PC-9 (cell line): ENCODE measurements around the gene YRDC. TPM values are rescaled to one million over a fixed set of nuclear protein-coding genes. Genes with fewer than 3 reads are reported as not detected.

ENCODE experiments used
- BruUV-seq: library from RNA; stranded (reverse); fragments of 400-500 nt; replicated peaks from 2 replicates; lab custom pipeline; 2021; lab: Mats Ljungman, UMichigan
- CTCF ChIA-PET: fragments of 300-600 bp; sonication (Branson Sonifier 250); formaldehyde crosslinking; loops from one replicate; lab custom pipeline; 2022; ENCODE audit warnings: antibody characterized with exemption; lab: Charles Lee
- POLR2A ChIA-PET: fragments of 300-600 bp; sonication (Branson Sonifier 250); formaldehyde crosslinking; loops from one replicate; lab custom pipeline; 2022; ENCODE audit warnings: antibody characterized with exemption; ENCODE audit not compliant: unreplicated experiment; lab: Charles Lee
- DNase-seq, 2 experiments: peaks; one replicate each; pipeline versions ENCODE4 v3.0.0 to v3.0.0-alpha.2; 2015 to 2022; ENCODE audit warnings: mixed read lengths in 1 of 2
- H2AFZ ChIP-seq: fragments of 200-600 bp; sonication (generic); 2 replicates; pipeline ENCODE4 v1.8.1; 2017; ENCODE audit warnings: antibody characterized with exemption
- H3F3A ChIP-seq: fragments of 200-600 bp; sonication (generic); 2 replicates; pipeline ENCODE4 v1.8.1; 2017; ENCODE audit warnings: antibody characterized with exemption, mild to moderate bottlenecking, low read depth; ENCODE audit not compliant: insufficient read depth
- H3K27ac ChIP-seq: fragments of 200-600 bp; sonication (generic); 2 replicates; pipeline ENCODE4 v1.6.1; 2016; ENCODE audit warnings: mixed run types
- H3K27me3 ChIP-seq: fragments of 200-600 bp; sonication (generic); 2 replicates; pipeline ENCODE4 v1.6.1; 2016; ENCODE audit warnings: low read depth, mixed run types; ENCODE audit not compliant: insufficient read depth
- H3K36me3 ChIP-seq: fragments of 200-600 bp; sonication (generic); 2 replicates; pipeline ENCODE4 v1.6.1; 2016; ENCODE audit warnings: low read depth, mixed run types
- H3K4me1 ChIP-seq: fragments of 200-600 bp; sonication (generic); replicated peaks from 2 replicates; pipeline ENCODE4 v1.6.1; 2016; ENCODE audit warnings: mixed run types; ENCODE audit not compliant: insufficient read depth
- H3K4me2 ChIP-seq: fragments of 200-600 bp; sonication (generic); 2 replicates; pipeline ENCODE4 v1.6.1; 2017; ENCODE audit warnings: mixed run types
- H3K4me3 ChIP-seq: fragments of 200-600 bp; sonication (generic); 2 replicates; pipeline ENCODE4 v1.6.1; 2016; ENCODE audit warnings: mixed run types
- H3K79me2 ChIP-seq: fragments of 200-600 bp; sonication (generic); 2 replicates; pipeline ENCODE4 v1.6.1; 2017; ENCODE audit warnings: low read depth, mixed run types
- H3K9me2 ChIP-seq: fragments of 200-600 bp; sonication (generic); 2 replicates; pipeline ENCODE4 v1.8.1; 2017; ENCODE audit warnings: mild to moderate bottlenecking; ENCODE audit not compliant: insufficient read depth
- H3K9me3 ChIP-seq: fragments of 200-600 bp; sonication (generic); 2 replicates; pipeline ENCODE4 v1.8.1; 2016; ENCODE audit warnings: low read depth; ENCODE audit not compliant: insufficient read depth
- H4K20me1 ChIP-seq: fragments of 200-600 bp; sonication (generic); 2 replicates; pipeline ENCODE4 v1.8.1; 2017; ENCODE audit not compliant: insufficient read depth
- EZH2 ChIP-seq: fragments of 200-600 bp; sonication (generic); IDR thresholded peaks from 2 replicates; pipeline ENCODE4 v1.8.0; 2017; ENCODE audit warnings: antibody characterized with exemption, low read depth
- intact Hi-C: fragments of 100-400 bp; cut with micrococcal nuclease; formaldehyde crosslinking; loops from one replicate; pipeline ENCODE4 v1.10.0; 2022; ENCODE audit not compliant: unreplicated experiment
- total RNA-seq: library from RNA; stranded (reverse); gene quantifications from 2 replicates; pipeline ENCODE4 v1.2.3, GENCODE V29; 2021
- TF ChIP-seq, protein P1 (sequence below): fragments of 200-600 bp; sonication (generic); conservative IDR thresholded peaks from 2 replicates; pipeline ENCODE4 v1.6.1; 2017; ENCODE audit warnings: mixed run types, antibody characterized with exemption, mild to moderate bottlenecking, moderate library complexity

YRDC gene
- total RNA-seq, 1 experiment from 2014 or later: 13.2 TPM

GRCh38 chr1:37808369-37809319 is 636 bp upstream of the YRDC start:
- Histone ChIP-seq H3K9me2 (no peaks in the 10 kb centered on the region), H3K79me2 (peaks cover 58% of the 10 kb centered on the region), H2AFZ (peak overlapping the region; percentile 70), H3K36me3 (peaks cover 41% of the 10 kb centered on the region), H3K4me1 (peaks cover 20% of the 10 kb centered on the region), H3K27me3 (no peaks in the 10 kb centered on the region), H3F3A (peaks cover 52% of the 10 kb centered on the region), H4K20me1 (peaks cover 43% of the 10 kb centered on the region), H3K4me2 (peak overlapping the region; percentile 86), H3K27ac (peak overlapping the region; percentile 63), H3K4me3 (peak overlapping the region; percentile 71), H3K9me3 (no peaks in the 10 kb centered on the region)
- TF ChIP-seq, protein P1, sequence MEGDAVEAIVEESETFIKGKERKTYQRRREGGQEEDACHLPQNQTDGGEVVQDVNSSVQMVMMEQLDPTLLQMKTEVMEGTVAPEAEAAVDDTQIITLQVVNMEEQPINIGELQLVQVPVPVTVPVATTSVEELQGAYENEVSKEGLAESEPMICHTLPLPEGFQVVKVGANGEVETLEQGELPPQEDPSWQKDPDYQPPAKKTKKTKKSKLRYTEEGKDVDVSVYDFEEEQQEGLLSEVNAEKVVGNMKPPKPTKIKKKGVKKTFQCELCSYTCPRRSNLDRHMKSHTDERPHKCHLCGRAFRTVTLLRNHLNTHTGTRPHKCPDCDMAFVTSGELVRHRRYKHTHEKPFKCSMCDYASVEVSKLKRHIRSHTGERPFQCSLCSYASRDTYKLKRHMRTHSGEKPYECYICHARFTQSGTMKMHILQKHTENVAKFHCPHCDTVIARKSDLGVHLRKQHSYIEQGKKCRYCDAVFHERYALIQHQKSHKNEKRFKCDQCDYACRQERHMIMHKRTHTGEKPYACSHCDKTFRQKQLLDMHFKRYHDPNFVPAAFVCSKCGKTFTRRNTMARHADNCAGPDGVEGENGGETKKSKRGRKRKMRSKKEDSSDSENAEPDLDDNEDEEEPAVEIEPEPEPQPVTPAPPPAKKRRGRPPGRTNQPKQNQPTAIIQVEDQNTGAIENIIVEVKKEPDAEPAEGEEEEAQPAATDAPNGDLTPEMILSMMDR: no peak
- no peak for TF ChIP-seq EZH2
- peak; percentile 57 to 87 for DNase-seq
- TSS peak; percentile 69 for BruUV-seq
- ChIA-PET CTCF (interaction anchor here (0.5 to 1.9 kb wide), 9 partner anchors 13 to 1467 kb away, joined by 3 to 11 read pairs (median 6); partner anchors contain the start of gene MTF1), POLR2A (interaction anchor here (0.6 to 0.8 kb wide), 9 partner anchors 74 to 1358 kb away, joined by 3 to 31 read pairs (median 4); partner anchors contain the start of genes CDCA8 and OSCP1)
- intact Hi-C loops: loop anchor here (1.0 to 5.0 kb wide), 4 partner anchors 52 to 336 kb away; partner anchors contain the start of genes CDCA8 and ZC3H12A

DNA sequence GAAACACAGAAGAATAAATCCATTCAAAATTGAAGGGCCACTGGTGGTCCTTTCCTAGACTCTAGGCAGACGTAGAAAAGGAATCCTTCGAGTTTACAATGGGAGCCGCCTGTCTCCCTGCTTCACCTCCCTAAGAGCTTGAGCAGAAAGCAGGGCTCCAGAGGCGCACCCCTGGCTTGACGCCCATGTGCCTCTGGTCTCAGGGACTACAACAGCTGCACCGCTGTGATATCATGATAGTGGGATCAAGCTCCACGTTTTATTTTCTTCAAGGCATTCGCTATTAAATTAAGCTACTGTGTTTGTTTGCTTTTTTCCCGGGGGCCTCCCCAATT is 821 bp downstream of the YRDC start:
- Histone ChIP-seq H3F3A (peaks cover 62% of the 10 kb centered on the region), H3K4me1 (peaks cover 20% of the 10 kb centered on the region), H3K79me2 (peaks cover 58% of the 10 kb centered on the region), H3K4me3 (peak overlapping the region; percentile 71), H3K27ac (peak overlapping the region; percentile 63), H2AFZ (no peak overlapping the region), H3K27me3 (no peaks in the 10 kb centered on the region), H4K20me1 (peaks cover 42% of the 10 kb centered on the region), H3K9me2 (no peaks in the 10 kb centered on the region), H3K9me3 (no peaks in the 10 kb centered on the region), H3K36me3 (peaks cover 52% of the 10 kb centered on the region), H3K4me2 (peak overlapping the region; percentile 96)
- intact Hi-C loops: loop anchor here (5.0 kb wide), 2 partner anchors 180 to 335 kb away; partner anchors contain the start of gene ZC3H12A
- POLR2A ChIA-PET: interaction anchor here (0.6 to 1.1 kb wide), 2 partner anchors 9 to 117 kb away, joined by 5 to 6 read pairs; a partner anchor contains a TSS
- TSS peak; percentile 24 for BruUV-seq
- CTCF ChIA-PET: interaction anchor here (0.6 to 1.9 kb wide), 2 partner anchors 53 to 67 kb away, joined by 8 to 10 read pairs; partner anchors contain the start of gene MTF1
- DNase-seq: no peak
- no peak for TF ChIP-seq EZH2
- TF ChIP-seq, protein P1: no peak

DNA sequence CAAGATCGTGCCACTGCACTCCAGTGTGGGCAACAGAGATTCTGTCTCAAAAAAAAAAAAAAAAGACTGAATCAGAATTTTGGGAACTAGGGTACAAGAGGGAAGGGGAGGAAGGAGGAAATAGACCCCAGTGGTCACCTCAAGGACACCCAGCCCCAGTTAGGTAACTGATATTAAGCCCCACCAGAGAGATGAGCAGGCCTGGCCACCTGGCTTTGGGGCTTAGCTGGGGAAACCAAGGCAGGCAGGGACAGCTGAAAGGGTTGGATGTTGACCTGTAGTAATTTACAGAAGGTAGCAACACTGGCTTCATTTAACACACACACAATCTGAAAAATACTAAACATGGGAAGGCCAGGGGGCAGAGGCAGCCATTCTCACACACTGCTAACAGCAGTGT is 5.6 kb downstream of the YRDC start:
- Histone ChIP-seq H3K9me3 (no peaks in the 10 kb centered on the region), H3K79me2 (peaks cover 32% of the 10 kb centered on the region), H3K4me3 (no peak overlapping the region), H2AFZ (no peak overlapping the region), H3K4me1 (peaks cover 9% of the 10 kb centered on the region), H3K36me3 (peaks cover 54% of the 10 kb centered on the region), H4K20me1 (peaks cover 42% of the 10 kb centered on the region), H3K9me2 (no peaks in the 10 kb centered on the region), H3K27ac (no peak overlapping the region), H3K27me3 (no peaks in the 10 kb centered on the region), H3F3A (peaks cover 79% of the 10 kb centered on the region), H3K4me2 (no peak overlapping the region)
- DNase-seq: no peak
- POLR2A ChIA-PET: no interaction called here
- intact Hi-C loops: no loop called here
- TF ChIP-seq EZH2: no peak
- TF ChIP-seq, protein P1: no peak
- CTCF ChIA-PET: no interaction called here
- no TSS peak for BruUV-seq
